Measurements from ENCODE around the gene ACLY.
"Not testable (repeated sequence)": the region's sequence is repeated elsewhere in the genome, so short reads cannot be mapped to it uniquely, and the experiment has no call there.

ACLY gene

DNA sequence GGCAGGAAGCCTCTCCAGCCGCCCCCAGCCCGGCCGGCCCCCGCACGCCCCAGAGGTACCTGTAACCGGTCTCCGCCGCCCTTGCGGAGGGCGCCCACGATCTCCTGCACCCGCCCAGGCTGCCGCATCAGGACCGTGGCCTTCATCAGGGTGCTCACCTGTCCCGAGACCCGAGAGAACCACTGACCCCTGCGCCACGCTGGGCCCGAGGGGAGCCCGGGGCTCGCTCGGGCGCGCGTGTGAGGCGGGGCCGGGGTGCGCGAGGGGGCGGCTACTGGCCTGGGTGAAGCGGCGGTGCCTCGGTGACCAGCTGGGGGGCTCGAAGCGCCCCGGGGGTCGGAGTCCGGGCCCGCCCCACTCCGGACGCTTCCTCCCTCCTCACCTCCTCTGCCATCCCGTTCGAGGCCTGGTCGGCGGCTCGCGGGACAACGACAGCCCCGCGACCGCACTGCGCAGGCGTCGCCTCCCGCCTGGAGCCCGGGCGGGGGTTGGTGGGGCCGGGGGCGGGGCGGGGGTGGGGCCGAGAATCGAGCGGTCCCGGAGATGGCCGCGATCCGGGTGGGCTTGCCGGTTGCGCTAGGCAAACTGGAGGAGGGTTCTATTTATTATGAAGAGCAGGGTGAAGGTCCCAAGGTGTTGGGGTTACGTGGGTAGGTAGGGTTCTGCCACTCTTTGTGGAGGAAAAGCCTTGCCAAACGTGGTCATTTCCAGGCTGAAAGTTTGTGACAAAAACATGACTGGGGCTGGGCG lies 82.8 kb downstream of the ACLY start, which contains the start of gene NT5C3B:
Gene NT5C3B, minus strand, starts transcription at position 433 of the 750 bp plus-strand sequence. Its CDS starts 39 bp downstream, at position 394.
- DNase-seq (ENCODE audit: low read depth in 2 of 2), result no peak

DNA sequence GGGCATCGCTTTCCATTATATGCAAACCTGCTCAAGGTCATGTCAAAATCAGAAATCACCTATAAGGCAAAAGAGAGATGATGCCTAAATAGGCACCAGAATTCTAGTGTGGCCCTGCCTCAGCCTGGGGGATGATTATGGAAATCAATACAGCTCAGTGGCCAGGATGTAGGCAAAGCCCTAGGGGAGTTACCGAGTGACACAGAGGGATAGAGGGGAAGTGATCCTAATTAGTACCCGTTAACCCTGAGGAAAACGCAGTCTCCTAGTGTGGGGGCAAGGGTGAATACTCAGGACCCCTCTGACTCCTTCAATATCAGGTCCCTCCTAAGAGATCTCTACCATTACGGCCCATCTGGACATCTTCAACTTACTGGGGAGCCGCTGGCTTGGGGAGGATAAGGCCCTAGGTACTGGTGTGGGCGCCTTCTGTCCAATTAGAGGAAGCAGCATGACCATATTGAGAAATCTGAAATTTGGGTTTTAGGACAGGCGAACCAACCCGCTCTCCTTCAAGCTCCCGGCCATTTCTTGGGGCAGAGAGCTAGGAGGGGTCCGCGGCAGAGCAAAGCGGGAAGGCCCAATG lies 83.4 kb downstream of the ACLY start:
- no peak for DNase-seq (ENCODE audit: low read depth in 2 of 2)

GRCh38 chr17:41829961-41830360 lies 88.8 kb downstream of the ACLY start:
- DNase-seq (ENCODE audit: low read depth in 2 of 2), result not testable (repeated sequence)

DNA sequence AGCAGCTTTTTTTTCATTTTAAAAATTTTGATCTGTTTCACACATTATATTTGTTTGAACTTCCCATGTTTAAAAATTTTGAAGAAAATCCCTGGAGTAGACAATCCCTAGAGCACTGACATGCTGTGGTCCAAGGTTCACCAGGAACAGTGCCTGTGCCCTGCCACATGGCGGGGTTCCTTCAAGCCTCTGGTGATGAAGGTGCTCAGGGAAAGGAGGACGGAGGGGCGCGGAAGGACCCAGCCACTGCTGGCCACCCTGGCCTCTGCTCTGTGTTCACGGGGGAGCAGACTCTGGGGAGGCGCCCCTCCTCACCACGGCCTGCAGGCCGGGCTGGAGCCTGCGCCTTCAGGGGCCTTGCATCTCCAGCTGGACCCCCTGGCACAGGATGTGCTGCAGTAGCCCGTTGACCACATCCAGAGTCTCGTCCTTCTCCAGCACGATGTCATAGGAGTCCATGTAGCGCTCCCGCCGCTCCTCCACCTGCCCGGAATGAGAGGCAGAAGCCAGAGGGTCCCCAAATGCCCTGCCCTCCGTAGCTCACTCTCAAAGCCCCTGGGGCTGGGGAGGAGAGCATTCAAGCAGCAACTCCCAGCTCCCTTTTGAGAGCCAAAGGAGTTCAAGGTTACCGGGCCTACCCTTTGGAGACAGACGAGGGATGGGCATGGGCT lies 93.4 kb downstream of the ACLY start:
- no peak for DNase-seq (ENCODE audit: low read depth in 2 of 2)

GRCh38 chr17:41824086-41824485 lies 94.7 kb downstream of the ACLY start:
- DNase-seq (ENCODE audit: low read depth in 2 of 2), result no peak

- DNase-seq (ENCODE audit: low read depth in 2 of 2), result no peak
Measured at GRCh38 chr17:41823580-41823979, 95.2 kb downstream of the ACLY start.

DNA sequence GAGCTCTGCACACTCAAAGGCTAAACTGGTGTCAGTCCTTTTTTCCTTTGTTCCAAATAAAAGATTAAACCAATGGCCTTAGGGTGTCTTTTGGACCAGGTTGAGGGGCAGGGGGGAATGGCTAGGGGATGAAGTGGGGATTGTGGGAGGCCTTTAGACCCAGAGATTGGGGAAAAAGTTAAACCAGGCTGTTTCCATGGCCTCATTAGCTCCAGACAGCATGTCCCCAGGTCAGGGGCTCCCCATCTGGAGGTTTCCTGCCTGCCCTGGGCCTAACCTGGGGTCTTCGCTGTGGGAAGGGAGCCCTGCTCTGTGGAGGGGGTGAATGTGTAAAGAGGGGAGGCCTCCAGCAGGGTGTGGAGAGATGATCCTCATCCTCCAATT lies 95.6 kb downstream of the ACLY start:
- DNase-seq (ENCODE audit: low read depth in 2 of 2), result no peak

DNA sequence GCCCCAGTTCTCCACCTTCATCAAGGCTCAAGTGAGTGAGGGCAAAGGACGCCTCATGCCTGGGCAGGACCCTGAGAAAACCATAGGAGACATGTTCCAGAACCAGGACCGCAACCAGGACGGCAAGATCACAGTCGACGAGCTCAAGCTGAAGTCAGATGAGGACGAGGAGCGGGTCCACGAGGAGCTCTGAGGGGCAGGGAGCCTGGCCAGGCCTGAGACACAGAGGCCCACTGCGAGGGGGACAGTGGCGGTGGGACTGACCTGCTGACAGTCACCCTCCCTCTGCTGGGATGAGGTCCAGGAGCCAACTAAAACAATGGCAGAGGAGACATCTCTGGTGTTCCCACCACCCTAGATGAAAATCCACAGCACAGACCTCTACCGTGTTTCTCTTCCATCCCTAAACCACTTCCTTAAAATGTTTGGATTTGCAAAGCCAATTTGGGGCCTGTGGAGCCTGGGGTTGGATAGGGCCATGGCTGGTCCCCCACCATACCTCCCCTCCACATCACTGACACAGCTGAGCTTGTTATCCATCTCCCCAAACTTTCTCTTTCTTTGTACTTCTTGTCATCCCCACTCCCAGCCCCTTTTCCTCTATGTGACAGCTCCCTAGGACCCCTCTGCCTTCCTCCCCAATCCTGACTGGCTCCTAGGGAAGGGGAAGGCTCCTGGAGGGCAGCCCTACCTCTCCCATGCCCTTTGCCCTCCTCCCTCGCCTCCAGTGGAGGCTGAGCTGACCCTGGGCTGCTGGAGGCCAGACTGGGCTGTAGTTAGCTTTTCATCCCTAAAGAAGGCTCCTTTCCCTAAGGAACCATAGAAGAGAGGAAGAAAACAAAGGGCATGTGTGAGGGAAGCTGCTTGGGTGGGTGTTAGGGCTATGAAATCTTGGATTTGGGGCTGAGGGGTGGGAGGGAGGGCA lies 96.3 kb downstream of the ACLY start:
- no peak for DNase-seq (ENCODE audit: low read depth in 2 of 2)

GRCh38 chr17:41821776-41822175 lies 97.0 kb downstream of the ACLY start:
- no peak for DNase-seq (ENCODE audit: low read depth in 2 of 2)

DNA sequence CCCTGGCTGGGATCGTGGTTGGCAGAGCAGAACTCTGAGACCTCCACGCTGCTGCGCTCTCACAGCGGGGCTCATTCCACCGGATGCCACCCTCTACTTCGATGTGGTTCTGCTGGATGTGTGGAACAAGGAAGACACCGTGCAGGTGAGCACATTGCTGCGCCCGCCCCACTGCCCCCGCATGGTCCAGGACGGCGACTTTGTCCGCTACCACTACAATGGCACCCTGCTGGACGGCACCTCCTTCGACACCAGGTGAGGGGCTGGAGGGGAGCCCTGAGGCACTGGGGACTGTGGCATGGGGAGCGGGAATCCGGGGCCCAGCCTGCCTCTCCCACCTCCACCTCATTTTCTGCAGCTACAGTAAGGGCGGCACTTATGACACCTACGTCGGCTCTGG lies 100.7 kb downstream of the ACLY start:
- DNase-seq (ENCODE audit: low read depth in 2 of 2), result no peak
